ENCODE results near the gene CCL11.

- TF ChIP-seq EP300 (IDR thresholded peaks at IDR 0.05) (no peak), POLR2A (IDR thresholded peaks at IDR 0.05) (no peak), POLR2AphosphoS5 (IDR thresholded peaks at IDR 0.05) (no peak)
- TF ChIP-seq, protein P1, sequence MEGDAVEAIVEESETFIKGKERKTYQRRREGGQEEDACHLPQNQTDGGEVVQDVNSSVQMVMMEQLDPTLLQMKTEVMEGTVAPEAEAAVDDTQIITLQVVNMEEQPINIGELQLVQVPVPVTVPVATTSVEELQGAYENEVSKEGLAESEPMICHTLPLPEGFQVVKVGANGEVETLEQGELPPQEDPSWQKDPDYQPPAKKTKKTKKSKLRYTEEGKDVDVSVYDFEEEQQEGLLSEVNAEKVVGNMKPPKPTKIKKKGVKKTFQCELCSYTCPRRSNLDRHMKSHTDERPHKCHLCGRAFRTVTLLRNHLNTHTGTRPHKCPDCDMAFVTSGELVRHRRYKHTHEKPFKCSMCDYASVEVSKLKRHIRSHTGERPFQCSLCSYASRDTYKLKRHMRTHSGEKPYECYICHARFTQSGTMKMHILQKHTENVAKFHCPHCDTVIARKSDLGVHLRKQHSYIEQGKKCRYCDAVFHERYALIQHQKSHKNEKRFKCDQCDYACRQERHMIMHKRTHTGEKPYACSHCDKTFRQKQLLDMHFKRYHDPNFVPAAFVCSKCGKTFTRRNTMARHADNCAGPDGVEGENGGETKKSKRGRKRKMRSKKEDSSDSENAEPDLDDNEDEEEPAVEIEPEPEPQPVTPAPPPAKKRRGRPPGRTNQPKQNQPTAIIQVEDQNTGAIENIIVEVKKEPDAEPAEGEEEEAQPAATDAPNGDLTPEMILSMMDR (IDR thresholded peaks at IDR 0.05), result no peak
Observed at GRCh38 chr17:34253139-34253525, 32.4 kb upstream of the CCL11 start.
